ENCODE measurements around the gene VSTM4.

Gene VSTM4

GRCh38 chr10:48999346-48999745, 116.0 kb downstream of the VSTM4 start:
- Histone ChIP-seq H3K4me1 (ENCODE audit: control insufficient read depth, insufficient read depth, low read depth, low read length) (peaks cover 4% of the 10 kb centered on the region), H3K79me1 (replicated peaks; ENCODE audit: low read length, poor library complexity, severe bottlenecking) (no peaks in the 10 kb centered on the region), H3K4me3 (ENCODE audit: insufficient read depth in 1 of 2, low read depth in 1 of 2, low read length in 2 of 2) (no peak overlapping the region), H3K18ac (ENCODE audit: low read depth in 1 of 2, low read length in 2 of 2) (no peak overlapping the region), H4K91ac (ENCODE audit: low read length) (no peak overlapping the region), H3K27ac (ENCODE audit: low read length, poor library complexity, severe bottlenecking) (no peak overlapping the region), H2BK15ac (ENCODE audit: low read depth, poor library complexity, severe bottlenecking) (no peak overlapping the region), H3K9ac (ENCODE audit: low read length) (no peak overlapping the region), H3K4me2 (ENCODE audit: low read length, poor library complexity, severe bottlenecking) (no peak overlapping the region), H2BK120ac (ENCODE audit: low read depth, low read length) (no peak overlapping the region), H3K27me3 (ENCODE audit: control insufficient read depth in 1 of 2, insufficient read depth in 1 of 2, low read length in 2 of 2) (peaks cover 8 to 12% of the 10 kb centered on the region in 2 experiments), H4K8ac (ENCODE audit: low read length) (no peak overlapping the region), H3K14ac (ENCODE audit: low read length in 2 of 2) (no peak overlapping the region), H3K36me3 (ENCODE audit: control insufficient read depth in 1 of 2, insufficient read depth in 2 of 2, low read depth in 1 of 2, low read length in 2 of 2) (no peaks in the 10 kb centered on the region), H3K4ac (ENCODE audit: low read depth in 1 of 2, low read length in 2 of 2) (no peak overlapping the region), H3K9me3 (ENCODE audit: control insufficient read depth, low read length) (no peaks in the 10 kb centered on the region), H2BK5ac (ENCODE audit: low read depth, low read length, poor library complexity, severe bottlenecking) (no peak overlapping the region), H2AK5ac (ENCODE audit: low read length, severe bottlenecking) (no peak overlapping the region), H3K23ac (ENCODE audit: low read length in 2 of 2) (no peak overlapping the region), H2AFZ (ENCODE audit: low read depth, low read length) (no peak overlapping the region), H2BK12ac (ENCODE audit: low read length in 2 of 2) (no peak overlapping the region)
- 77% methylated on average over 2 of the region's 2 CpGs for WGBS
- DNase-seq = no peak

- Histone ChIP-seq H3K9ac (ENCODE audit: low read length) (no peak overlapping the region), H4K91ac (ENCODE audit: low read length) (no peak overlapping the region), H2AFZ (ENCODE audit: low read depth, low read length) (no peak overlapping the region), H3K23ac (ENCODE audit: low read length in 2 of 2) (no peak overlapping the region), H2BK15ac (ENCODE audit: low read depth, poor library complexity, severe bottlenecking) (no peak overlapping the region), H3K79me1 (replicated peaks; ENCODE audit: low read length, poor library complexity, severe bottlenecking) (no peaks in the 10 kb centered on the region), H2BK5ac (ENCODE audit: low read depth, low read length, poor library complexity, severe bottlenecking) (no peak overlapping the region), H3K27ac (ENCODE audit: low read length, poor library complexity, severe bottlenecking) (no peak overlapping the region), H4K8ac (ENCODE audit: low read length) (no peak overlapping the region), H2BK120ac (ENCODE audit: low read depth, low read length) (no peak overlapping the region), H3K4me1 (ENCODE audit: control insufficient read depth, insufficient read depth, low read depth, low read length) (no peaks in the 10 kb centered on the region), H3K4me3 (ENCODE audit: insufficient read depth in 1 of 2, low read depth in 1 of 2, low read length in 2 of 2) (no peak overlapping the region), H3K27me3 (ENCODE audit: control insufficient read depth in 1 of 2, insufficient read depth in 1 of 2, low read length in 2 of 2) (peaks cover 3 to 12% of the 10 kb centered on the region in 2 experiments), H3K9me3 (ENCODE audit: control insufficient read depth, low read length) (no peaks in the 10 kb centered on the region), H3K4me2 (ENCODE audit: low read length, poor library complexity, severe bottlenecking) (no peak overlapping the region), H3K14ac (ENCODE audit: low read length in 2 of 2) (no peak overlapping the region), H3K18ac (ENCODE audit: low read depth in 1 of 2, low read length in 2 of 2) (no peak overlapping the region), H2BK12ac (ENCODE audit: low read length in 2 of 2) (no peak overlapping the region), H3K36me3 (ENCODE audit: control insufficient read depth in 1 of 2, insufficient read depth in 2 of 2, low read depth in 1 of 2, low read length in 2 of 2) (no peaks in the 10 kb centered on the region), H2AK5ac (ENCODE audit: low read length, severe bottlenecking) (no peak overlapping the region), H3K4ac (ENCODE audit: low read depth in 1 of 2, low read length in 2 of 2) (no peak overlapping the region)
- 53% methylated on average over 3 of the region's 3 CpGs for WGBS
- no peak for DNase-seq
Observed at GRCh38 chr10:48996329-48996728, 119.0 kb downstream of the VSTM4 start.

- peaks cover 0 to 5% of the 10 kb centered on the region in 2 experiments for H3K27me3 ChIP-seq (ENCODE audit: control insufficient read depth in 1 of 2, insufficient read depth in 1 of 2, low read length in 2 of 2)
- H2BK15ac ChIP-seq (ENCODE audit: low read depth, poor library complexity, severe bottlenecking) = no peak overlapping the region
- WGBS = 77% methylated on average over 5 of the region's 5 CpGs
Observed at GRCh38 chr10:48993627-48994026, 121.7 kb downstream of the VSTM4 start.

GRCh38 chr10:48990226-48990625, 125.1 kb downstream of the VSTM4 start:
- no peak overlapping the region for H4K8ac ChIP-seq (ENCODE audit: low read length)
- no peak overlapping the region for H2BK120ac ChIP-seq (ENCODE audit: low read depth, low read length)
- peaks cover 9 to 14% of the 10 kb centered on the region in 2 experiments for H3K27me3 ChIP-seq (ENCODE audit: control insufficient read depth in 1 of 2, insufficient read depth in 1 of 2, low read length in 2 of 2)
- no peak overlapping the region for H3K27ac ChIP-seq (ENCODE audit: low read length, poor library complexity, severe bottlenecking)
- no peak for DNase-seq
- no CpG with 5 or more reads among the region's 1 CpG for WGBS
- H2BK12ac ChIP-seq (ENCODE audit: low read length in 2 of 2) = no peak overlapping the region
- H3K9me3 ChIP-seq (ENCODE audit: control insufficient read depth, low read length) = no peaks in the 10 kb centered on the region
- no peak overlapping the region for H3K14ac ChIP-seq (ENCODE audit: low read length in 2 of 2)
- H3K36me3 ChIP-seq (ENCODE audit: control insufficient read depth in 1 of 2, insufficient read depth in 2 of 2, low read depth in 1 of 2, low read length in 2 of 2) = no peaks in the 10 kb centered on the region
- no peak overlapping the region for H3K4me2 ChIP-seq (ENCODE audit: low read length, poor library complexity, severe bottlenecking)
- H3K4ac ChIP-seq (ENCODE audit: low read depth in 1 of 2, low read length in 2 of 2) = no peak overlapping the region
- H2BK15ac ChIP-seq (ENCODE audit: low read depth, poor library complexity, severe bottlenecking) = no peak overlapping the region
- H3K18ac ChIP-seq (ENCODE audit: low read depth in 1 of 2, low read length in 2 of 2) = no peak overlapping the region
- H2BK5ac ChIP-seq (ENCODE audit: low read depth, low read length, poor library complexity, severe bottlenecking) = no peak overlapping the region
- H2AK5ac ChIP-seq (ENCODE audit: low read length, severe bottlenecking) = no peak overlapping the region
- H3K79me1 ChIP-seq (replicated peaks; ENCODE audit: low read length, poor library complexity, severe bottlenecking) = no peaks in the 10 kb centered on the region
- H3K23ac ChIP-seq (ENCODE audit: low read length in 2 of 2) = no peak overlapping the region
- H3K9ac ChIP-seq (ENCODE audit: low read length) = no peak overlapping the region
- H3K4me3 ChIP-seq (ENCODE audit: insufficient read depth in 1 of 2, low read depth in 1 of 2, low read length in 2 of 2) = no peak overlapping the region
- no peak overlapping the region for H4K91ac ChIP-seq (ENCODE audit: low read length)
- H3K4me1 ChIP-seq (ENCODE audit: control insufficient read depth, insufficient read depth, low read depth, low read length) = no peaks in the 10 kb centered on the region
- no peak overlapping the region for H2AFZ ChIP-seq (ENCODE audit: low read depth, low read length)

More at GRCh38 chr10:48993627-48994026, 121.7 kb downstream of the VSTM4 start:
- Histone ChIP-seq H3K4me3 (ENCODE audit: insufficient read depth in 1 of 2, low read depth in 1 of 2, low read length in 2 of 2) (no peak overlapping the region), H3K36me3 (ENCODE audit: control insufficient read depth in 1 of 2, insufficient read depth in 2 of 2, low read depth in 1 of 2, low read length in 2 of 2) (no peaks in the 10 kb centered on the region), H3K9me3 (ENCODE audit: control insufficient read depth, low read length) (no peaks in the 10 kb centered on the region), H2BK12ac (ENCODE audit: low read length in 2 of 2) (no peak overlapping the region), H3K4ac (ENCODE audit: low read depth in 1 of 2, low read length in 2 of 2) (no peak overlapping the region), H3K4me1 (ENCODE audit: control insufficient read depth, insufficient read depth, low read depth, low read length) (no peaks in the 10 kb centered on the region), H3K23ac (ENCODE audit: low read length in 2 of 2) (no peak overlapping the region), H3K14ac (ENCODE audit: low read length in 2 of 2) (no peak overlapping the region), H2BK5ac (ENCODE audit: low read depth, low read length, poor library complexity, severe bottlenecking) (no peak overlapping the region), H4K91ac (ENCODE audit: low read length) (no peak overlapping the region), H3K18ac (ENCODE audit: low read depth in 1 of 2, low read length in 2 of 2) (no peak overlapping the region), H3K27ac (ENCODE audit: low read length, poor library complexity, severe bottlenecking) (no peak overlapping the region), H2AFZ (ENCODE audit: low read depth, low read length) (no peak overlapping the region), H2AK5ac (ENCODE audit: low read length, severe bottlenecking) (no peak overlapping the region), H3K4me2 (ENCODE audit: low read length, poor library complexity, severe bottlenecking) (no peak overlapping the region), H3K9ac (ENCODE audit: low read length) (no peak overlapping the region), H3K79me1 (replicated peaks; ENCODE audit: low read length, poor library complexity, severe bottlenecking) (no peaks in the 10 kb centered on the region), H2BK120ac (ENCODE audit: low read depth, low read length) (no peak overlapping the region), H4K8ac (ENCODE audit: low read length) (no peak overlapping the region)
- no peak for DNase-seq

All from mesenchymal stem cell (in vitro differentiated cells and primary cell).